BJ (cell line): ENCODE results near the gene HELZ2. TPM values are rescaled to one million over a fixed set of nuclear protein-coding genes. Genes with fewer than 3 reads are reported as not detected.

Experiments
- CTCF ChIA-PET: fragments of 350-600 bp; formaldehyde crosslinking; extraction: SDS; loops from one replicate; lab custom pipeline; 2021; ENCODE audit warnings: antibody characterized with exemption, inconsistent platforms; lab: Yijun Ruan, JAX
- POLR2A ChIA-PET: fragments of 300-600 bp; sonication (Branson Sonifier 250); formaldehyde crosslinking; extraction: SDS; loops from one replicate; lab custom pipeline; 2021; ENCODE audit warnings: antibody characterized with exemption; lab: Charles Lee
- DNase-seq: peaks from one replicate; pipeline ENCODE4 v3.0.0-alpha.2; 2011; ENCODE audit warnings: low read depth
- H3K27me3 ChIP-seq: 2 replicates; pipeline ENCODE4 v1.6.0; 2011; ENCODE audit warnings: low read length; ENCODE audit not compliant: control insufficient read depth, insufficient read depth
- H3K36me3 ChIP-seq: 2 replicates; pipeline ENCODE4 v1.5.1; 2011; ENCODE audit warnings: low read length; ENCODE audit not compliant: control insufficient read depth, insufficient read depth
- H3K4me3 ChIP-seq: 2 replicates; pipeline ENCODE4 v1.5.1; 2011; ENCODE audit warnings: low read depth, mild to moderate bottlenecking, control low read depth, low read length
- polyA plus RNA-seq: library from polyadenylated mRNA; depleted of rRNA; stranded (reverse); fragments of >200 nt; gene quantifications from 2 replicates; pipeline ENCODE4 v1.2.3, GENCODE V29; 2011
- TF ChIP-seq, protein P1 (sequence below): IDR thresholded peaks from 2 replicates; pipeline ENCODE4 v1.5.1; 2011; ENCODE audit warnings: low read depth, mild to moderate bottlenecking, control low read depth, inconsistent platforms, low read length, moderate library complexity; ENCODE audit not compliant: insufficient read depth

Gene HELZ2
- polyA plus RNA-seq, 1 experiment = 7.9 TPM

- CTCF ChIA-PET = no interaction called here
- Histone ChIP-seq H3K27me3 (no peaks in the 10 kb centered on the region), H3K36me3 (no peaks in the 10 kb centered on the region), H3K4me3 (no peak overlapping the region)
- no peak for DNase-seq
- POLR2A ChIA-PET = interaction anchor here (0.6 kb wide), 1 partner anchor 22 kb away, joined by 3 read pairs; no protein-coding TSS in a partner anchor
- TF ChIP-seq, protein P1, sequence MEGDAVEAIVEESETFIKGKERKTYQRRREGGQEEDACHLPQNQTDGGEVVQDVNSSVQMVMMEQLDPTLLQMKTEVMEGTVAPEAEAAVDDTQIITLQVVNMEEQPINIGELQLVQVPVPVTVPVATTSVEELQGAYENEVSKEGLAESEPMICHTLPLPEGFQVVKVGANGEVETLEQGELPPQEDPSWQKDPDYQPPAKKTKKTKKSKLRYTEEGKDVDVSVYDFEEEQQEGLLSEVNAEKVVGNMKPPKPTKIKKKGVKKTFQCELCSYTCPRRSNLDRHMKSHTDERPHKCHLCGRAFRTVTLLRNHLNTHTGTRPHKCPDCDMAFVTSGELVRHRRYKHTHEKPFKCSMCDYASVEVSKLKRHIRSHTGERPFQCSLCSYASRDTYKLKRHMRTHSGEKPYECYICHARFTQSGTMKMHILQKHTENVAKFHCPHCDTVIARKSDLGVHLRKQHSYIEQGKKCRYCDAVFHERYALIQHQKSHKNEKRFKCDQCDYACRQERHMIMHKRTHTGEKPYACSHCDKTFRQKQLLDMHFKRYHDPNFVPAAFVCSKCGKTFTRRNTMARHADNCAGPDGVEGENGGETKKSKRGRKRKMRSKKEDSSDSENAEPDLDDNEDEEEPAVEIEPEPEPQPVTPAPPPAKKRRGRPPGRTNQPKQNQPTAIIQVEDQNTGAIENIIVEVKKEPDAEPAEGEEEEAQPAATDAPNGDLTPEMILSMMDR = no peak
These were observed 31.3 kb downstream of the HELZ2 start for GRCh38 chr20:63542696-63543095.

DNA sequence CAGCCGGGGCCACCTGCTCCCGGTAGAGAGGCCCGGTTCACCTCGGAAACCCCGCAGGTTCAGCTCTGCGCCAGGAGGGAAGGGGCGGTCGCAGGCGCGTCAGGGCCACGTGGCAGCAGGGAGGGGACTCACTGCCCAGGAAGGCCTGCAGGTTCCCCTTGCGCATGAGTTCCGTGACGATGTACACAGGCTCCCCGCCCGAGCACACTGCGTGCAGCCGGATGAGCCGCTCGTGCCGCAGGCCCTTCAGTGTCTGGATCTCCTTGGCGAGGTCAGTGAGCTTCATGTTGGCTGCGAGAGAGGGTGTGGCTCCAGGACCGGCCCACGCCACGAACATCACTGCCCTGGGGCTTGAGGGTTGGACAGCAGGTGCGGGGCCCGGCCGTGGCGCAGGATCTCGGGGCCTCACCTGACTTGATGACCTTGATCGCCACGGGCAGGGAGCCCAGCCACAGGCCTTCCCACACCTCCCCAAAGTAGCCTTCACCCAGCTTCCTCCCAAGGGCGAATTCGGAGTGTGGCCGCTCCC is 31.9 kb downstream of the HELZ2 start:
- H3K27me3 ChIP-seq = no peaks in the 10 kb centered on the region
- ChIA-PET POLR2A (interaction anchor here (0.6 kb wide), 2 partner anchors 199 to 748 kb away, joined by 9 read pairs; no protein-coding TSS in a partner anchor), CTCF (interaction anchor here (1.1 kb wide), 1 partner anchor 11 kb away, joined by 3 read pairs; no protein-coding TSS in a partner anchor)
- no peak overlapping the region for H3K4me3 ChIP-seq
- TF ChIP-seq, protein P1 = no peak
- DNase-seq = no peak
- no peaks in the 10 kb centered on the region for H3K36me3 ChIP-seq

- H3K27me3 ChIP-seq = no peaks in the 10 kb centered on the region
- H3K4me3 ChIP-seq = no peak overlapping the region
- CTCF ChIA-PET = interaction anchor here (1.1 to 5.8 kb wide), 2 partner anchors 12 to 433 kb away, joined by 3 to 53 read pairs; no protein-coding TSS in a partner anchor
- TF ChIP-seq, protein P1 = no peak
- DNase-seq = no peak
- POLR2A ChIA-PET = interaction anchor here (0.6 kb wide), 1 partner anchor 747 kb away, joined by 9 read pairs; no protein-coding TSS in a partner anchor
- no peaks in the 10 kb centered on the region for H3K36me3 ChIP-seq
These were observed 32.7 kb downstream of the HELZ2 start for GRCh38 chr20:63541371-63541770.

DNA sequence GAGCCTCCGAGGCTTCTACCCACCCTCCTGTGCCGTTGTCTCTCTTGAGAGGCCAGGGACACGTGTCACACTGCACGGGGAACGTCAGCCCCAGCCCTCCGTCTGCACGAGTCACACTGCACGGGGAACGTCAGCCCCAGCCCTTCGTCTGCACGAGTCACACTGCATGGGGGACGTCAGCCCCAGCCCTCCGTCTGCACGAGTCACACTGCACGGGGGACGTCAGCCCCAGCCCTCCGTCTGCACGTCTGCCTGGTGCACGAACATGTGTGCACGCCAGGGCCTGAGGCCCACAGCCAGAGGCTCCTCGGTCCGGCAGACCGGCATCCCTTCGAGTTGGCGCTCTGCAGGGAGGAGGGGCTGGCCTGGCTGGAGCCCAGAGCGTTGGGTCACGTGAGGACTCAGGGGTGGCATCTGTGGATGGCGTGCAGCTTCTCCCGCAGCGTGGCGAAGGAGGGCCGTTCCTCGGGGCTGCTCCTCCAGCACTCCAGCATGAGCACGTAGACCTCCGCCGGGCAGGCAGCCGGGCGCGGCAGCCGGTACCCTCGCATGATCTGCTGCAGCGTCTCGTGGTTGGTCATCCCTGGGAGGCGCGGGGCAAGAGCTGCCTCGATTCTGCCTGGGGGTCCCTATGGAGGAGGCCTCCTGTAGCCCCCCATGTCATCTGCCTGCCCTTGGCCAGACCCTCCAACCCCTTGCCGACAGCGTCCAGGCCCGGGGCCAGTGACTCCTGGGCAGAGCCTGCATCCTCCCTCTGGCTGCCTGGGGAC is 33.4 kb downstream of the HELZ2 start:
- TF ChIP-seq, protein P1 = no peak

More for the DNA sequence above, 33.4 kb downstream of the HELZ2 start:
- H3K4me3 ChIP-seq = no peak overlapping the region
- no peak for DNase-seq
- no peaks in the 10 kb centered on the region for H3K27me3 ChIP-seq
- no peaks in the 10 kb centered on the region for H3K36me3 ChIP-seq
- ChIA-PET CTCF (interaction anchor here (1.2 to 5.8 kb wide), 4 partner anchors 102 to 440 kb away, joined by 3 to 53 read pairs (median 3); partner anchors contain the start of genes PRPF6 and TPD52L2), POLR2A (no interaction called here)
